NB4 (cell line): ENCODE measurements around the gene WBP2NL.

Source experiments
- DNase-seq: peaks from one replicate; pipeline ENCODE4 v3.0.0; 2010; ENCODE audit warnings: low read depth
- H3K4me3 ChIP-seq: one replicate; pipeline ENCODE4 v1.5.1; 2011; ENCODE audit warnings: mild to moderate bottlenecking, low read depth, low read length, moderate library complexity
- MAX ChIP-seq: IDR thresholded peaks from 2 replicates; pipeline ENCODE4 v1.6.1; 2011; ENCODE audit warnings: low read depth, low read length
- MYC ChIP-seq: IDR thresholded peaks from 2 replicates; pipeline ENCODE4 v1.6.1; 2011; ENCODE audit warnings: low read depth, low read length
- POLR2A ChIP-seq: IDR thresholded peaks from 2 replicates; pipeline ENCODE4 v1.6.1; 2011; ENCODE audit warnings: mild to moderate bottlenecking; ENCODE audit not compliant: insufficient read length; ENCODE audit errors: extremely low read depth
- TF ChIP-seq, protein P1 (sequence below): IDR thresholded peaks from one replicate; pipeline ENCODE4 v1.5.1; 2012; ENCODE audit warnings: low read depth, low read length

Gene WBP2NL

DNA sequence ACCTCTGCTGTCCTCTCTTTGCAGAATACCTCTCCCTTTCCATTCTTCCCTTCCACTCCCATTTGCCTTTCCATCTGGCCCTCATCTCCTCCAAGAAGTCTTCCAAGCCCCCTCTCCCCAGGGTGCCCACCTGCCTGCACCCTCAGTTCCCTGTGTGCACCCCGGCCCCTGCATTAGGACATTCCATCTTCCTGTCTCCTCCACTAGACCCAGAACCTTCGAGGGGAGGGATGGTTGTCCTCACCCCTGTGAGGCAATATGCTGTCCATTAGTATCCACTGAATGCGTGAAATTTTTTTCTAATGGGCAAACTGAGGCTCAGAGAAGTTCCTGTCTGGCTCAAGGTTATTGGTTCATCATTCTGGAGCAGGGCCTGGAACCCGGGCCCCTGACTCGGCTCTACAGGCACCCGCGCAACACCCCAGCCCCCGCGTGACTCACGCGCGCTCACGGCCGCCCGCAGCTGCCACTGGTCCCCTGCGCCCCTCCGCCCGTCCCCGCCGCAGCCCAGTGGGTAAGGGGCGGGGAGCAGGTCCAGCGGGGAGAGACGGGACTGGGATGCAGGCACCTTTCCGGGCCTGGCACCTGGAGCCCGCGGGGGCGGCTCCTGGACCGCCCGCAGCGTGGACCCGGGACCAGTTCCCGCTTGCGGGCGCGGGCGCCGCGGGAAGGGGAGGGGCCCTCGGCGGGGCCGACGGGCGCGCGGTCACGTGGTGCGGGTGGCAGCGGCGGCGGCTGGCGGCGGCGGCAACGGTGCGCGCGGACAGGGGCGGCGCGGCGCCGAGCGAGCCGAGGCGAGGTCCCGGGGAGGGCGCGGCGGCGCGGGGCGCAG lies 22.3 kb upstream of the WBP2NL start:
- no peak for TF ChIP-seq MYC
- TF ChIP-seq POLR2A: no peak
- TF ChIP-seq, protein P1, sequence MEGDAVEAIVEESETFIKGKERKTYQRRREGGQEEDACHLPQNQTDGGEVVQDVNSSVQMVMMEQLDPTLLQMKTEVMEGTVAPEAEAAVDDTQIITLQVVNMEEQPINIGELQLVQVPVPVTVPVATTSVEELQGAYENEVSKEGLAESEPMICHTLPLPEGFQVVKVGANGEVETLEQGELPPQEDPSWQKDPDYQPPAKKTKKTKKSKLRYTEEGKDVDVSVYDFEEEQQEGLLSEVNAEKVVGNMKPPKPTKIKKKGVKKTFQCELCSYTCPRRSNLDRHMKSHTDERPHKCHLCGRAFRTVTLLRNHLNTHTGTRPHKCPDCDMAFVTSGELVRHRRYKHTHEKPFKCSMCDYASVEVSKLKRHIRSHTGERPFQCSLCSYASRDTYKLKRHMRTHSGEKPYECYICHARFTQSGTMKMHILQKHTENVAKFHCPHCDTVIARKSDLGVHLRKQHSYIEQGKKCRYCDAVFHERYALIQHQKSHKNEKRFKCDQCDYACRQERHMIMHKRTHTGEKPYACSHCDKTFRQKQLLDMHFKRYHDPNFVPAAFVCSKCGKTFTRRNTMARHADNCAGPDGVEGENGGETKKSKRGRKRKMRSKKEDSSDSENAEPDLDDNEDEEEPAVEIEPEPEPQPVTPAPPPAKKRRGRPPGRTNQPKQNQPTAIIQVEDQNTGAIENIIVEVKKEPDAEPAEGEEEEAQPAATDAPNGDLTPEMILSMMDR: no peak
- TF ChIP-seq MAX: no peak
- no peak for DNase-seq
- no peak overlapping the region for H3K4me3 ChIP-seq

DNA sequence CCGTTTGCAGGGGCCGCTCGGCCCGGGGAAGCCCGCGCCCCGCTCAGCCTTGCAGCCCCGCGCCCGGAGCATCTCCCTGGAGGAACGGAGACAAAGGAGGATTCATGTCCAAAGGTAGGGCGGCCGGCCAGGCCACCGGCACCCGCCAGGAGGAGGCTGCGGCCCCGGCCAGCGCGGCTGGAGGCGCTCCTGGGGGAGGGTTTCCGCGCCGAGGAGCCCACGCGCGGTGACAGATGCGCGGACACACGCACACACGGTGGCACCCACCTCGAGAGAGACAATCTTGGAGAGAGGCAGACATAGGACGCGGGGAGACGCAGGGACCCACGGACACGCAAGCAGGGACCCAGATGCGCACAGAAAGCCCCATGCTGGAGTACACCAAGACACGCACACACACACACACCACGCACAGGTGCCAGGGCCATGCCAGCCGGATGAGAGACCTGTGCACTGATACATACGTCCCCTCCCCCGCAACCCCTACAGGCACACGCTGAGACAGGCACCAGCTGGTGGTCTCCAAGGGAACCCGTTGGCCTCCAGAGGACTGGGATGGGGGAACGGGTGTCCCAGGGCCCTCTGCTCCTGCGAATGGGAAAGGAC lies 21.5 kb upstream of the WBP2NL start:
- DNase-seq: no peak
- H3K4me3 ChIP-seq: no peak overlapping the region
- TF ChIP-seq MAX (no peak), MYC (no peak), POLR2A (no peak)
- TF ChIP-seq, protein P1: no peak

GRCh38 chr22:41978732-41979131 lies 19.9 kb upstream of the WBP2NL start:
- H3K4me3 ChIP-seq: no peak overlapping the region
- TF ChIP-seq MYC (no peak), POLR2A (no peak), MAX (no peak)
- TF ChIP-seq, protein P1: no peak
- DNase-seq: no peak

- TF ChIP-seq, protein P1: no peak
- TF ChIP-seq MAX: no peak
- TF ChIP-seq MYC: no peak
- no peak for DNase-seq
- H3K4me3 ChIP-seq: no peak overlapping the region
These were observed 19.0 kb upstream of the WBP2NL start for GRCh38 chr22:41979423-41980250.

- no peak for DNase-seq
- H3K4me3 ChIP-seq: no peak overlapping the region
- TF ChIP-seq, protein P1: no peak
- no peak for TF ChIP-seq MYC
- TF ChIP-seq POLR2A: no peak
- no peak for TF ChIP-seq MAX
These were observed 15.7 kb upstream of the WBP2NL start for GRCh38 chr22:41982865-41983264.
